Kidney (tissue), 14 donors: ENCODE results near the gene MLLT3. TPM values are rescaled to one million over a fixed set of nuclear protein-coding genes. Genes with fewer than 3 reads are reported as not detected.

Experiments used
- DNase-seq, 5 donors: peaks; one replicate each; pipeline ENCODE4 v3.0.0-alpha.2; 2013 to 2020
- FAIRE-seq: peaks from 2 replicates; lab custom pipeline; 2012; peaks lifted over from hg19 to GRCh38; lab: Jason Lieb, UNC
- H3K27ac ChIP-seq, 2 donors: one replicate each; pipeline ENCODE4 v1.7.0; 2013; ENCODE audit warnings: low read depth in 2 of 2, low read length in 2 of 2, inconsistent platforms in 1 of 2
- H3K27me3 ChIP-seq: one replicate; pipeline ENCODE4 v1.7.1; 2013; ENCODE audit warnings: low read length, inconsistent platforms; ENCODE audit not compliant: control insufficient read depth, insufficient read depth
- H3K36me3 ChIP-seq, 3 donors: one replicate each; pipeline versions ENCODE4 v1.7.0 to v1.7.1; 2013; ENCODE audit warnings: low read length in 3 of 3, control low read depth in 1 of 3, inconsistent platforms in 1 of 3; ENCODE audit not compliant: insufficient read depth in 3 of 3, control insufficient read depth in 2 of 3
- H3K4me1 ChIP-seq, 3 donors: one replicate each; pipeline versions ENCODE4 v1.7.0 to v1.7.1; 2013; ENCODE audit warnings: low read length in 3 of 3, inconsistent platforms in 1 of 3, low read depth in 1 of 3; ENCODE audit not compliant: control insufficient read depth in 2 of 3, insufficient read depth in 2 of 3
- H3K4me3 ChIP-seq, 3 donors: one replicate each; pipeline versions ENCODE4 v1.7.0 to v1.8.1; 2013; ENCODE audit warnings: low read length in 3 of 3, control low read depth in 1 of 3, inconsistent platforms in 1 of 3
- H3K9ac ChIP-seq, 3 donors: one replicate each; pipeline versions ENCODE4 v1.7.0 to v1.7.1; 2013; ENCODE audit warnings: low read length in 3 of 3, control low read depth in 1 of 3, inconsistent platforms in 1 of 3
- H3K9me3 ChIP-seq, 3 donors: one replicate each; pipeline versions ENCODE4 v1.7.0 to v1.7.1; 2013; ENCODE audit warnings: low read length in 3 of 3, control low read depth in 1 of 3, inconsistent platforms in 1 of 3; ENCODE audit not compliant: control insufficient read depth in 2 of 3, insufficient read depth in 1 of 3
- intact Hi-C: fragments of 100-400 bp; cut with DNase I; formaldehyde crosslinking; loops from one replicate; pipeline ENCODE4 v1.11.1; 2022
- polyA plus RNA-seq: library from polyadenylated mRNA; stranded (reverse); fragments of 350-450 nt; fragmentation: Illumina TruSeq; extraction: RNeasy Lipid Tissue Mini Kit (QIAGEN cat#74804); gene quantifications from one replicate; pipeline ENCODE4 v1.2.3, GENCODE V29; 2014; ENCODE audit warnings: low read depth, low replicate concordance; ENCODE audit not compliant: insufficient read depth
- total RNA-seq: library from RNA; stranded (reverse); fragmentation: NEBNext Ultra II Directional; extraction: Animal tissue kit (Norgen Biotek cat#: 25700); gene quantifications from one replicate; pipeline ENCODE4 v1.2.1, GENCODE V29; 2021
- TF ChIP-seq, protein P1 (sequence below): IDR thresholded peaks from 3 replicates; pipeline ENCODE4 v1.5.1; 2012; ENCODE audit warnings: mild to moderate bottlenecking, moderate library complexity, borderline replicate concordance; ENCODE audit not compliant: insufficient read depth; ENCODE audit errors: extremely low read depth
- donor health status: control.
- donor health status: control.
- donor health status: control.
- donor health status: control.
- donor health status: control.
- donor health status: DM: yes; HTN: yes; CAD: no.
- donor health status: Normal renal cell carcinoma (clear cell type).

MLLT3 gene
- total and polyA plus RNA-seq, 2 donors from 2014 or later, result 15.8 to 19.7 TPM

DNA sequence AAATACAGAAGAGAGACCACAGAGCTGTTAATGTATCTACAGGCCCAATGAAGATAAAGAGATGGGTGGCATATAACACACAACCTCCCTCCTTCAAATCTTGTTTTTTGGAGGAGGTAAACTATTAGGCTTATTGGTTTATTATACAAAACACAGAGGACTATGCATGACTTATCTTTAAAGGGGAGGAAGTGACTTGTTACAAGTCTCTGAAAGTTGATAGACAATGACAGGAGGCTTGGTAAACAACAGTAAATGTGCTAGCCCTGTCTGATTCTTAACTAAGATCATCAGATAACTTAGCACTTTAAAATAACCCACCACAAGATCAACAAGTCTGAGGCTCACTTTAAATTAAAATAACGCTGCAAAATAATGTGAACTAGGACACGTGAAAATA, 219.0 kb downstream of the MLLT3 start:
- Histone ChIP-seq H3K9ac (no peak overlapping the region), H3K9me3 (no peaks in the 10 kb centered on the region), H3K27ac (no peak overlapping the region), H3K4me1 (no peaks in the 10 kb centered on the region), H3K27me3 (no peaks in the 10 kb centered on the region), H3K36me3 (no peaks in the 10 kb centered on the region), H3K4me3 (no peak overlapping the region)
- DNase-seq, result no peak
- no peak for FAIRE-seq
- intact Hi-C loops, result no loop called here
- TF ChIP-seq, protein P1, sequence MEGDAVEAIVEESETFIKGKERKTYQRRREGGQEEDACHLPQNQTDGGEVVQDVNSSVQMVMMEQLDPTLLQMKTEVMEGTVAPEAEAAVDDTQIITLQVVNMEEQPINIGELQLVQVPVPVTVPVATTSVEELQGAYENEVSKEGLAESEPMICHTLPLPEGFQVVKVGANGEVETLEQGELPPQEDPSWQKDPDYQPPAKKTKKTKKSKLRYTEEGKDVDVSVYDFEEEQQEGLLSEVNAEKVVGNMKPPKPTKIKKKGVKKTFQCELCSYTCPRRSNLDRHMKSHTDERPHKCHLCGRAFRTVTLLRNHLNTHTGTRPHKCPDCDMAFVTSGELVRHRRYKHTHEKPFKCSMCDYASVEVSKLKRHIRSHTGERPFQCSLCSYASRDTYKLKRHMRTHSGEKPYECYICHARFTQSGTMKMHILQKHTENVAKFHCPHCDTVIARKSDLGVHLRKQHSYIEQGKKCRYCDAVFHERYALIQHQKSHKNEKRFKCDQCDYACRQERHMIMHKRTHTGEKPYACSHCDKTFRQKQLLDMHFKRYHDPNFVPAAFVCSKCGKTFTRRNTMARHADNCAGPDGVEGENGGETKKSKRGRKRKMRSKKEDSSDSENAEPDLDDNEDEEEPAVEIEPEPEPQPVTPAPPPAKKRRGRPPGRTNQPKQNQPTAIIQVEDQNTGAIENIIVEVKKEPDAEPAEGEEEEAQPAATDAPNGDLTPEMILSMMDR, result no peak

DNA sequence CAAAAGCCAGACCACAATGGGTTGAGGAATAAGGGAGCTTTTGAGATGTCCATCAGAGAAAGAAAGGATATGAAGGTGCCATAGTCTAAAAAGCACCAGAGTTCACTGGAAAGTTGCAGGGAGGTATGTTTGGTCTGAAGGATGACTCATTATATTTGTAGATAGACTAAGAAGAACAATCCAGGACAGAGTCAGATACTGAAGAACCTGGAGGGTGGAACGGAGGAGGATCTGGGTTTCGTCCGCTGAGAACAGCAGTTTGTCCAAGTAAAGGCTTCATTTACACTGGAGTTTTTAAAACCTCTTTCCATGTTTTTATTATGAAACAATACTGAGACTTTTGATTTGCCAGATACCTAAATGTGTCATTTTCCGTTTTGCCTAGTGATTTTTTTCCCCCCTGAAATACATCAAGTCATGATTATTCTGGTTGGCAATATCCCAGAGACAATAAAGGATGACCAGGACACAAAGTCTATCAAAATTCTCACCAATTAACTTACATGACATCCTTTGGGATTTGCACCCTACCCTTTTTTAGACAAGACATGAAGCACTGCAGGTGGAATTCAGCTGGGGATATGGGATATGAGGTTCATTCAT, 219.9 kb downstream of the MLLT3 start:
- Histone ChIP-seq H3K9ac (no peak overlapping the region), H3K9me3 (no peaks in the 10 kb centered on the region), H3K27ac (no peak overlapping the region), H3K4me1 (no peaks in the 10 kb centered on the region), H3K36me3 (no peaks in the 10 kb centered on the region), H3K27me3 (no peaks in the 10 kb centered on the region), H3K4me3 (no peak overlapping the region)
- intact Hi-C loops, result no loop called here
- no peak for FAIRE-seq
- DNase-seq, result no peak
- TF ChIP-seq, protein P1, result no peak

DNA sequence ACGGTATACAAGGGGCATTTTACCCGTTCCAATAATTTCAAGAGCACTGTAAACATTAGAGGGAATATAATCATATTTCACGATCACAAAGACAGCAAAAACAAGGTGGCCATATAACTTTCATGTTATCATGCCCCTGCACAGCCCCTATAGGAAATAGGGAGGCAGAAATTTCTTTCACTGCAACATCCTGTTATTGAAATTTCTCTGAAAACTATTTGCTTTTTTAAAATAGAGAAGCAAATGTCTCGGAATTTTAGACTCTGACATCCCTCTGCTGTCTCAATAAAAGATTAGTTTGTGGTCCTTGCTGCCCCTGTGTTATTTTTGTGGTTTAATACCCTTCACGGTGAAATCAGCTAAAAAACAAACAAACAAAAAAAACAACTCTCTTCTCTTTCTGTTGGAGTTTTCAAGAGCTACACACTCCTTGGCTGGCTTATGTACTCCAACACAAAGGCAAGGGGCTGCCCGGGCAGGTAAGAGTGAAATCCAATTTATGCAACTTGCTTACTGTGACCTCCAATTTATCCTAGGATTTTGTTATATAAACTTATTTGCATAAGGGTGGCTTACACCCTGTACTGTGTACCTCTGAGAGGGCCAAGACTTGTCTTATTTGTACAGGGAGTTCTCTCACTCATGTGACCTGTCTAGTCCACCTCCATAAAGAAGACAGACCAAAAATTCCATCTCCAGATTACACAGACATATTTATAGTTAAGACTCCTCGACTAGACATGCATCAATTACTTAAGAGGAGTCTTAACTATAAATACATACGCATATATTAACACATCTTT, 223.6 kb downstream of the MLLT3 start:
- Histone ChIP-seq H3K27ac (no peak overlapping the region), H3K27me3 (no peaks in the 10 kb centered on the region), H3K36me3 (no peaks in the 10 kb centered on the region), H3K4me1 (no peaks in the 10 kb centered on the region), H3K9me3 (no peaks in the 10 kb centered on the region), H3K4me3 (no peak overlapping the region), H3K9ac (no peak overlapping the region)
- FAIRE-seq, result no peak
- TF ChIP-seq, protein P1, result no peak
- no peak for DNase-seq
- intact Hi-C loops, result no loop called here
